GM21786 (cell line): Measurements from ENCODE around the gene FAM168B.

Experiments used
- ATAC-seq: cut with Tn5 transposase; IDR thresholded peaks from one replicate; pipeline ENCODE4 v1.9.1; 2021; ENCODE audit not compliant: unreplicated experiment

The FAM168B gene

DNA sequence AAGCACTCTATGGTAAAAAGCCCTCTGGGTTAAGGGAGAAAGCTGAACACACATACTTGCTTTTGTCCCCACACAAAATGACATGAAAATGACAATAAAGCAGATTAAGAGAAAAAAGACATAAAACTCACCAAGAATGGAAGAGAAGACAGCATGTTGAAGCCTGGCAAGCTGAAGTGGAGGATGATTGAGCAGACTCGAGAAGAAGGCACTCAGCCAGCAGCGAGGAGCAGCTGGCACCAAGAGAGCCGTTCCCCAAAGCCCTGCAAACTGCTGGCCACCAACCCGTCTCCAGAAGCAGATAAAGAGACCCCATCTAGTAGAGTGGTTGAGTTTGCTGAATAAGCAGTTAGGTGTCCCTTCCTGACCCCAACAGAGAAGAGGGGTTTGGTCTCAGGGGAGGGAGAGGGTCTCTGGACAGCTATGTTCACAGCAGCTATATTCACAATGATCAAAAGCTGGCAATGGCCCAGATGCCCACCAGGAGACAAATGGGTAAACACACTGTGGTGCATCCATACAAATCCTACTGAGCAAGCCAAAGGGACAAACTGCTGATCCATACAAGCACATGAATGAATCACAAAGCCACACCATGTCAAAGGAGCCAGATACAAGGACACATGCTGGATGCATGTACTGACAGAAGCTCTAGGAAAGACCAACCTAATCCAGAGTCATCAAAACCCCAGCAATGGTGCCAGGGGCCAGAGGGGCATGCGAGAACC, 36.9 kb downstream of the FAM168B start:
- no peak for ATAC-seq

DNA sequence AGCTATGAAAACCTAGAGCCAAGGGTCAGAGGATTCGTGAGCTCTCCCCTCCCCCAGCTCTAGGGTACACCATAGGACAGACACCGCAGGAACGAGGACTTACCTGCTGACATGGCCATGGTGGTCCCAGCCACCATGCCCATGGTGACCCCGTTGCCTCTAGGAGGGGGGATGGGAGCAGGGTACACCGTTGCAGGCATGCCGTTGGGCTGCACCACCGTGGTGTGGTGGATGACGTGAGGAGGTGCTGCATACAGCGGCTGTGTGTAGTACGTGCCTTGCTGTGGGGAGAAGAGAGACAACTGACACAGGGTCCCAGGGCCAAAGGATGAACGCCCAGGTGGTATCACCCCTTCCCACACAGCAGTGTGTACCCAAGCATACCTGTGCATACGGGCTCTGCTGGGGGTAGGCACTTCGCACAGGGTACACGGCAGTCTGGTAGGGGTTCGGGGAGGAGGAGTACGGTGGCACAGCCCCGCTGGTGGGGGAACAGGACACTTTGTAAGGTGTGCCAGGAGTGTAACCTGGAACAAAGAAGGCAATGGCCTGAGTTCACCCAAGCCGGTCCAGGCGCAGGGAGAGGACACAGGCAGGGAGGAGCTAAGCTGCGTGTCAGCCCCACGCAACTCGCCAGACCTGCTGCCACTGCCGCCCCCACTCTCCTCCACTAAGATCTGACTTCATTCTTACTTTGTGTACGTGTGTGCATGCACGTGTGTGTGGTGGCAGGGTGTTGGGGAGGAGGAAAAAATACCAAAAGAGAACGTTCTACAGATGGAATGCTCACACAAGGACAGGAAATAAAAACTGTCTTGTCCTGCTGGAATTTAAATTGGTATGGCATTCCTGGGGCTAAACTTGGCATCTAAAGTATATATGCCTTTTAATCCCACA, 37.8 kb downstream of the FAM168B start:
- no peak for ATAC-seq

DNA sequence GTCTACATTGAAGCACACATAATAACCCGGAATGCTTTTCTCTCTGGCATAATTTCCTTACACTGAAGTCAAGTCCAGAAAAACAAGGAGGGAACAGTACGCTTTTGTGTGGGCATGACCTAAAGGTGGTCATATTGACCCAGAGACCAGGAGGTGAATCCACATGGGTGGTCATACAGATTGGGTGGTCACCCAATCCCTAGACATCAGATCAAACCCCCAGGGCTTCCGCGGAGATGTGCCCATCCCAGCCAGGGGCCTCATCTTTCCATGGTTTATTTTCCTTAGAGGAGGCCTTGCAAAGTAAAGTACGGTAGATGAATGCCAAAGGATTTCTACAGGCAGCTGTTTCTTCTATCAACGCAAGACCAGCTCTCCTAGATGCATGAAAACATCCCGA, 38.8 kb downstream of the FAM168B start:
- no peak for ATAC-seq

DNA sequence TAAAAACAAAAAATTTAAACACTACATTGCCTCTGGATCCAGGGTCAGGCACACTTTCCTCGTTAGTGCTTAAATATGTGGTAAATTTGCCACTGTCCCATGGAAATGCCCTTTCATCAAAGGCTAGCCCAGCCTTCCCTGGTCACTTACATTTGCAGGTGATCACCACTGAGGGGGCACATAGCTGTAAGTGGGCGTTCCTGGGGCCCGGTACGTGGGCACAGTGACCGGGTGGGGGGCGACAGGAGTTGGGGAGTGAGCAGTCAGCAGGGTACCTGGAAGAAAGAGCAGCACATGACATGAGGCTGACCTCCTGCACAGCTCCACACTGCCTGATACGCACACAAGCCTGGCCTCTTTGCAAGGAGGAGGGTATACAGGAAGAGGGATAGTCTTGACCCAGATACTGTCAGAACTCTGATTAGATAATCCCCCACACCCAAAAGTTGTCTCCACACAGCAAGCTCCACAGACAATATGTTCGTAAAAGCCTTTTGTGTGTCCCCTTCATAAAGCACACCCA, 40.5 kb downstream of the FAM168B start:
- no peak for ATAC-seq

DNA sequence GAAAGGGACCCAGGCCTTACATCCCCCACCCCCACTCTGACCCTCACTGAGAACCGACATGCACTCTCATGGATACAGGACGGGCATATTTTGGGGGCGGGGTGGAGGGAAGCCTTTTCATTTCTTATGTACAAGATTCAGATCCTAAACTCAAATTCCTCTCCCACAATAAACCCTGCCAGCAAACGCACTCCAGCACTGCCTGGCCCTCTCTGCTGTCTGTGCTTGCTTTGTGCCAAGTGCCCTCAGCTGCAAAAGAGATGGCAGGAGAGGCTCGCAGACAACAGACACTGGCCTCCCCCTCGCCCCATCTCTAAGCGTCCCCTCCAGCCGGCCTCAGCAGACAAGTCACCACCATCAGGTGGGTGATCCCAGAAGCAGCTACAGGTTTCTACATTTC, 42.4 kb downstream of the FAM168B start:
- ATAC-seq: no peak

DNA sequence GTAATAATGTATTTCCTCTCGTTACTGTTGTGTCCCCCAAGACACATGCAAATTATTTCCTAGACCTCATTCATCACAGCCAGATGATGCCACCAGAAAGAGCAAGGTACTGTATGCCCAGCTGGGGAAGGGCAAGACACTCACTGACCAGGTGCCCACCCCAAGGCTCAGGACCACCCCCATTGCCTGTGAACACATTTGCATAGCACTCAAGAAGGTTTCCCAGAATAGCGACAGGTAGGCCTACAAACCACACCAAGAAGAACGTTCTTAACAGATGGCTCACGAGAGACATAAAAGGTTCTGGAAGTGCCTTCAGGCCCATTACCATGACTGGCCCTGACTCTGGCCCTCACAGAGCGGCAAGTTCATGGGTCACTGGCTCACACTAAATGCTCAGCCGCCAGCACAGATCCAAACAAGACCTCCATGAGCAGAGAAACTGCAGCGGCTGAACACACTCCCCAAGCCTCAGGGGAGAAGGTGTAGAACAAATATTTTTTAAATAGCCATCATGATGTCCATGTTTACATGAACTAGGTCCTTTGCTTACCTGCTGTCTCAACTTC, 44.0 kb downstream of the FAM168B start:
- no peak for ATAC-seq

DNA sequence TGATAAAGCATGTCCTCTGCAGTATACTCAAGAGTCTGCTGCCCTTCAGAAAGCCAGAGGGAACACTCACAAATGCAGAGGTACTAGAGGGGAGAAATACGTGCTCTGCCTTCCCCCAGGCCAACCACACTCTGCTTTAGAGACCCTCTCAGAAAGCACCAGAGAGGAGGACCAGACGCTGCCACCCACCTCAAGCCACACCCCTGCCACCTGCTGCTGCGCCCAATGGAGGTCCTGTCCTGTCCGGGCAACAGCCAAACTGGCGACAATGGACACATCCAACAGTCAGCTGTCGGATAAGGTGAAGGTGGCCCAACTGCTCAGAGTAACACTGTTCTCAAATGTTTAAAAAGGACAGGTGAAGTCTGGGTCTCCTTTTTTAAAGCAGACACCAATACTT, 44.6 kb downstream of the FAM168B start:
- no peak for ATAC-seq

DNA sequence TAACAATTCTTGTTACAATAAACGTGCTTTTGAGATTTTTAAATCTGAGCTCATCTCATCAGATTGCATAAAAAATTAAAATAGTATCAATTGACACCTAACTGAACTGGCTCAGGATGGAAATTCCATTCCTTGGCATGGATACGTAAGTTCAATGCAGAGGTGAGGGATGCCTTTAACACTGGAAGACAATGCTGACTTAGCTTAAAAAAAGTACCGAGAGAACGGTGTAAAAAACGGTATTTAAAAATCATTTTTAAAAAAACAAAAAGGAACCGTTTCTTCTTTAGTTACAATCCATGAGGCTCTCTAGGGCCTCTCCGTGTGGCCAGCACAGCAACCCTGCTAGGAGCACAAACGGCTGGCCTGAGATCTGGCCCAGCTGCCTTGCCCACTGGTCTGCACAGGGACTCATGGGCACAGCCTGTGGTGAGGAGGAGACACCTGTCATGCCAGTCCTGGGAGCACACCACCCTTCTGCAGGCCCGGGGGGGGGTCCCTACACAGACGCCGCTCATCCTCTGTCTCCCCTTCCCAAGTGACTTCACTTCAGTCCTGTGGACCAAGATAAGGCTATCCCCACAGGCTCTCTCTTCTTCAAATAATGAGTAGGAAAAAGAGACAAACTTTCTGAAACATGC, 45.2 kb downstream of the FAM168B start:
- no peak for ATAC-seq

DNA sequence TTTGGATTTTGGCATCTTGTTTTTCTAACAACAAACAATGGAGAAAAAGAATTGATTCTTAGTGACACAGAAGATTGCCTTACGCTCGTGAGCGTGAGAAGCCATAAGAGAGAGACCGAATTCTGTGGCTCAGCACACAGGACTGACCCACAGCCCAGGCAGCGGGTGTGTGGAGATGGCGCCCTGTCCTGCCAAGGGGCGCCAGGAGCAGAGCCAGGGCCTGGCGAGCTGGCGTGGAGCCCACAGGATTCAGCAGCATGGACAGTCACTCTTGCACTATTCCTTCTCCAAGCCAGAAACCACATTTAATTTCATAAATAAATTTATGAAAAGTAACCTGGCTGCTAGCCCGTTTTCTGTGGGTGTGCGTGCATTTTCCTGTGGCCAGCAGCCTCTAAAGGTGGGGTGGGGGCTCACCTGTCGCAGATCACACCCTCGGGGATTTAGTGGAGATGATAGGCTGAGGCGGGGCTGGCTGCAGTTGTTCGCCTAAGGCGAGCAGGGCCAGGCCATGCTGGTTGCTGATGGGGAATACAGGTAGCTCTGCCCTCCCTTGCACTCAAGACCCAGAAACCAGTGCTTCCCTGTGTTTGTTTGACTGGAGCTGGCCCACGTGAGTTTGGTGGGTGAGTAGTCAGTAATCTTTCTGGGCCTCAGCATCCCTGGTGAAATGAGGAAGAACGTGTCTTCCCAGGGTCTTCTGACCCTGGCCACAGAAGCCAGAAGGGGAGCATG, 46.2 kb downstream of the FAM168B start:
- ATAC-seq: no peak

DNA sequence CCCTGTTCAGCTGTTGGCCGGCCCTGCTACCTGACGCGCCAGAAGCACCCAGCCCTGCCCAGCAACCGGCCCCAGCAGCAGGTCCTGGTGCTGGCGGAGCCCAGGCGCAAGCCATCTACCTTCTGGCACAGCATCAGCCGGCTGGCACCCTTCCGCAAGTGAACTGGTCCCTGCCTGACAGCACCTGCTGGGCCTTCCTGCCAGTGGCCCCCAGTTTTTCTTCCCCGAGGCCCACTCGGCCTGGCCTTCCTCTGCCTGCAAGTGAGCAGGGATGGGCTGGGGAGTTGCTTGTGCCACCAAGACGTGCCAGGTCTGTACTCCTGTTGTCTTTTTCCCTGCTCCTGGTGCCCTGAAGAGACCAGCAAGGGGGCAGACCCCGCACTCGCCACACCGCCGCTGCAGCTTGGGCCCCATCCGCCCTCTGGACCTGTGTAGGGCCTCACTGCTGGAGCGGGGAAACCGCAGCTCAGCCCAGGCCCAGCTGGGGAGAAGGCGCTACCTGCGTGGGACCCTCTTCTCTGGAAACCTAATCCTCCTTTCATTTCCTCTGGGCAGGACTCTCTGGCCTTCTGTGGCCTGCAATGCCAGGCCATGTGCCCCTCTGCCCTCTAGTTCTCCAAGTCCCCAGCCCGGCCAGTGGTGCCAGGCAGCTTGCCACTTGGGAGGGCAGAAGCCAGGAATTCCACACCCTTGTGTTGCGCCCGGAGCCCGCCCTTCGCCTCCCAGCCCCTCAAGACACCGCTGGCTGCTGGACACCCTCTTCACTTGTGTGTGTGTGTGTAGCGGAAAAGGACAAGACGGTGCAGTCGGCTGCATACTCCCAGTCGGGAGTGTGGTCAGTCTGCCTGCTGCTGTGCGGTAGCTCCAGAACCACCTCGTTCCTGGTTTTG, 47.0 kb downstream of the FAM168B start:
- no peak for ATAC-seq

DNA sequence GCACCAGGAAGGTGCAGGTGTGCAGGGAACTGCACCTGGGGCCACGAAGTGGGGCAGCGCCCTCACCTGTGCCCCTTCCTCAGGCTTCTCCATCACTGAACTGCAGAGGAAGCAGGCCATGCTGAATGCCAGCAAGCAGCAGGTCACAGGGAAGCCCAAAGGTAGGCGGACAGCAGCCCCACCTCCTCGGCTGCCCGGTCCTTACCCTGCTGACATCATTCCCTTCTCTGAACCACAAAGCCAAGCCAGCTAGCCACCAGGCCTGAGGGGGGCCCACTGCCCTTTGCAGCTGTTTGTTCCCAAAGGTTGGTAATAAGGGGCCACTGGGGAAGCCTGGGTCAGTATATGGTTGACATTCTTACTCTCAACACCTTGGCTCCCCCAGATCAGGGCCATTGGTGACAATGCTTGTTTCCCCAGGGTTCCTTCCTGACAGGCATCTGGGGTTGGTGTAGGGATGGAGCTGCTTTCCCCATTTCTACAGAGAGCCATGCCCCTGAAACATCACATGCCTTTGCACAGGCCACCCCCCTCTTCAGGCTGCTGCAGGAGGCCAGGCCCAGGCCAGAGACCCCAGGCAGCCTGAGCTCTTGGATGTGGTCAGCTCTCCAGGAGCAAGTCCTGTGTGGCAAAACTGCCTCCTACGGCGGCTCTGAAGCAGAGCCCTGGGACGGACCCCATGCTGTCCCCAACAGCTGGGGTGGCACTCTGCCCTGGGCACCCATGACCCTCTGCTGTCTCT, 47.8 kb downstream of the FAM168B start:
- no peak for ATAC-seq

DNA sequence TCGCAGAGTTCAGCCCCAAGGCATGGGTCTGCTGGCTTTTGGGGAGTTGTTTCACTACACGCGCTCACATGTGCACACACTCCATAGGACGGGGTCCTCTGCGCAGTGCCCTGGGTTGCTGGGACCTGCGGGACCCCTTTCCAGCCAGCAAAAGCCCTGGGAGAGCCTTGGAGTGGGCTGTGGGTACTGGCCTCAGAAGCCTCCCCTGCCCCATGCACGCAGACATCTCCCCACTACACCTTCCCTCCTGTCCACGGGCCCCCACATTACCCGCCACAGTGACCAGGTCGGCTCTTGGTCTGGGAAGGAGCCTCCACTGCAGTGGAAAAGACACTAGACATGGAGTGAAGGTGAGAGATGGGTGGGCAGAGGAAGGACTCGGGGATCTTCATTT, 48.5 kb downstream of the FAM168B start:
- no peak for ATAC-seq

DNA sequence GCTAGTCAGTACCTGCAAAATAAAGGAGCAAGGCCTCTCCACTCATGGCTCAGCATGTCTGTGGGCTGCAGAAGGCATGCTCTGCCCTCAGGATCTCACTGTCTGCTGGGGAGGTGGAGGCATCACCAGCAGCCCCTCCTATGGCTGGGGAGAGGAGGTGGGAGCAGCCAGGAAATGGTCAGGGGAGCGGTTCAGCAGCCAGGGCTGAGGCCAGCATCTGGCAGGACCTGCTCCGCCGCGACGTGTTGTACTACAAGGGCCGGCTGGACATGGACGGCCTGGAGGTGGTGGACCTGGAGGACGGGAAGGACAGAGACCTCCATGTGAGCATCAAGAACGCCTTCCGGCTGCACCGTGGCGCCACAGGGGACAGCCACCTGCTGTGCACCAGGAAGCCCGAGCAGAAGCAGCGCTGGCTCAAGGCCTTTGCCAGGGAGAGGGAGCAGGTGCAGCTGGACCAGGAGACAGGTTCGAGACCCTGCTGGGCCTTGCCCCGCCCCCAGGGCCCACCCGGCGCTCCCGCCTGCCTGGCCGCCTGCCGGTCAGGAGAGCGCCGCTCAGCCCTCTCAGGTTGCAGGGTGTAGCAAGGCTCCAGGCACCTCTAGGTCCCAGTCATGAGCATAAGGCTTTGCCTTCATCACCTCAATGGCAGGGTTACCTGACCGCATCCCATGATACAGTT, 49.0 kb downstream of the FAM168B start:
- no peak for ATAC-seq

DNA sequence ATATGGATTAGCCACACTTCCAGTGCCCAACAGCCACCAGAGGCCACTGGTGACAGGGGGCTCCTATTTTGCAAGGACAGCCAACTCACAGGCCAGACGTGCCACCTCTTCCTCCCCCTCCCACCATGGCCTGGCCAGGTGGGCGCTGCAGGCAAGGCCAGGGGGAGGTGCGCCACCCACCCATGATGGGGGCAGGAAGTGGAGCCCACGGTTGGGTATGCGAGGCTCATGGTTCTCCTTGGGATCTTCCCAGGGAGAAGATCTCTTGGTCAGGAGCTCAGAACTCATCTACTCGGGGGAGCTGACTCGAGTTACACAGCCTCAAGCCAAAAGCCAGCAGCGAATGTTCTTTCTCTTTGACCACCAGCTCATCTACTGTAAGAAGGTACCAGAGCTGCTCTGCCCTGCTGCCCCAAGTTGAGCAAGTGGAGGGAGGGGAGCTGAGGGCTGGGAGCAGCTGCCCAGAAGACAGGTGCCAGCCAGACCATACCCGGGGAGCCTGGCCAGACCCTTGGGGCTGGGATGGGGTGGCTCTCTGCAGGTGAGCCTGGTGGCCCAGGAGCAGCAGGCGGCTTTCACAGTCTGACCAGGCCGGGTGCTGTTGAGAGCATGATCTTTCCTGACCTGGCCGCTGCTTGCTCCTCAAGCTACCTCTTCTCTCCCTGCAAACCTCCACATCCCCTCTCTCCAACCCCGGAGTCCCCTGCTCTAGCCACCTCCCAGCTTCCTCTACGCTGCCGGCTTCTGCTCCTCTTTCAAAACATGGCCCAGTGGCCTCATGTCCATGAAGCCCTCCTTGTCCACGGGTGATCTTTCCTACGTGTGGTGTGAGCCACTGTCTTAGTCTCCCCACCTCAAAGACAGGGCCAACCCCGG, 49.8 kb downstream of the FAM168B start:
- ATAC-seq: no peak

DNA sequence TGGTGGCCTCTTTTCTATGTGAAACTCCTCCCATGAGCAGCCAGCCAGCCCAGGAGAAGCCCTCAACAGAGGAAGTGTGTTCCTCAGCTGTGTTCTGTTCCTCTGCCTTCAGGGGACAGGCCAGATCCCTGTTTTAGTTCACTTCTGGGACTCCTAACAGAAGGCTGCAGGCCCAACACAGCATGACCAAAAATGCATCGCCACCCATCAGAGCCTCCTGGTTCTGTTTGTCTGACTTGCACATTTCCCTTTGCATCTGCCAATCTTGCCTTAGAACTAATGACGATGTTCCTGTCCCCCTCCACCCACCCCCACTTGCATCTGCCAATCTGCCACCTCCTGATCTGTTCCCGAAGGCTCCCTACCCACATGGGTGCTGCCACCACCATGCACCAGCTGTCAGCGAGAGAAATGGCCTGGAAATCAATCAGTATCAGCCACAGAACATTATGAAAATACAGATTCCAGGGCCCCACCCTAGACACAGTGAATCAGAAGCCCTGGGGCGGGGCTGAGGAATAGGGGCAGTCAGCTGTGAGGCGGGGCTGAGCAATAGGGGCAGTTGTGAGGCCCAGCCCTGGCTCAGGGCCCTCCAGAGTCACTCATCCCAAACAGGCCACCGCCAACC, 51.0 kb downstream of the FAM168B start:
- ATAC-seq: no peak

DNA sequence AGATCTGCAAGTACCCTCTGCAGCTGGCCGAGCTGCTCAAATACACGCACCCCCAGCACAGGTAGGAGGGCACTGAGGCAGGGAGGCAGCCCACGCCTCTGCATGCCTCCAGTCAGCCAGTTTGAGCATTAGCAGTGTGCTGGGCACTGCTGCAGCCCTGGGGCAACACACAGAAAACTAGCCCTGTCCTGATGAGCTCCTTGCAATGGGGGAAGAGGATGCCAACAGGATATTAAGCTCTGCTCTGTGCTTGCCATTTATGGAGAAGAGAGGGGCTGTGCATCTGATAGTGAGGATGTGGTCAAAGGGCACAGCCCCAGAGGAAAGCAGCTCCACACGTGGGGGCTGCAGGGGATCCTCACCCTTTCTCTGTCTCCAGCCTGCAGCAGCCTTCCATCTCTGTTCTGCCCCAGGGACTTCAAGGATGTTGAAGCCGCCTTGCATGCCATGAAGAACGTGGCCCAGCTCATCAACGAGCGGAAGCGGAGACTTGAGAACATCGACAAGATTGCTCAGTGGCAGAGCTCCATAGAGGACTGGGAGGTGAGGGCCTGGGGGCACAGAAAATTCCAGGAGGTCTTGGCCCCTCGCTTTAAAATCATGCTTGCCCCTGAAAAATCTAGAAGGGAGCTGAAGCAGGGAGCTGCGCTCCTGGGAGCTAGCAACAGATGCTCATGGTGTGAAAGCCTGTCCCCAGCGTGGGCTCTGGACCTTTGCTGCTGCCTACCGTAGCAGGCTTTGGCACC, 51.7 kb downstream of the FAM168B start:
- ATAC-seq: no peak
